NCI-H345 treated with DMSO at 0.1 percent for 48 hours (cell line): ENCODE measurements around the gene SPATA6.
"Not testable (repeated sequence)": the region's sequence is repeated elsewhere in the genome, so short reads cannot be mapped to it uniquely, and the experiment has no call there.

Experiments
- DNase-seq: peaks from one replicate; lab custom pipeline; 2025; ENCODE audit not compliant: unreplicated experiment; lab: John Stamatoyannopoulos, UW

The SPATA6 gene

GRCh38 chr1:48466594-48466993, 5.4 kb downstream of the SPATA6 start:
- no peak for DNase-seq

DNA sequence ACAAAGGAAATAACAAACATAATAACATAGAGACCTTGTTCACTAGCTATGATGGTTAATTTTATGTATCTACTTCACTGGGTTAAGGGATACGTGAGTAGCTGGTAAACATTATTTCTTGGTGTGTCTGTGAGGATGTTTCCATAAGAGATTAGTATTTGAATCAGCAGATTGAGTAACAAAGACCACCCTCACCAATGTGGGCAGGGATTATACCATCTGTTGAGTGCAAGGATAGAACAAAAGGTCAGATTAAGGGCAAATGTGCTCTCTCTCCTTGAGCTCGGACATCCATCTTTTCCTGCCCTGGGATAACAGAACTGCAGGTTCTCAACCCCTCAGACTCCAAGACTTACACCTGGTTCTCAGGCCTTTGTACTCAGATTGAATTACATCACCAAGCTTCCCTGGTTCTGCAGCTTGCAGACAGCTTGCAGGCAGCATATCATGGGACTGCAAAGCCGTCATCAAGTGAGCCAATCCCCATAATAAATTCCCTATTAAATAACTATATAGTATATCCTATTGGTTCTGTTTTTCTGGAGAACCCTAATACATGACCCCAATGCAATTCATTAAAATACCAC, 9.2 kb downstream of the SPATA6 start:
- DNase-seq, result no peak

DNA sequence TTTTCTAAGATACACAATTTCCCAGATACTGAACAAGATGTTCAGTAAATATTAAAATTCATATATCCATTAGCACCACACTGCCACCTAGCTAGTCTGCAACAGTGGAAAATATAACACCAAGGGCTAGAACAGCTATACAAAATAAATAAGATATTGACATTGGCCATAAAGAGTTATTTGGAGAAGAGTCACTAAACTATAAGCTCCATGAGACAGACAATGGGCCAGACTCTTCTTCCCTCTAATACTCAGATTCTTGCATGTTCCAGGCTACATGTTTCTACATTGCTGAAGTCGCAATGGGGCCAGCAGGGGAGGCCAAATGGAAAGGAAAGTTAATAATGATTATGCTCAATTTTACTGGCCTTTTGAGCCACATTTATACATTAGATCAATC, 21.5 kb downstream of the SPATA6 start:
- DNase-seq, result no peak

- DNase-seq, result no peak
These were observed 23.1 kb downstream of the SPATA6 start for GRCh38 chr1:48448932-48449331.

GRCh38 chr1:48444186-48444585, 27.8 kb downstream of the SPATA6 start:
- not testable (repeated sequence) for DNase-seq

- peak; percentile 29 for DNase-seq
These were observed 29.0 kb downstream of the SPATA6 start for GRCh38 chr1:48442864-48443619.

- not testable (repeated sequence) for DNase-seq
These were observed 31.2 kb downstream of the SPATA6 start for GRCh38 chr1:48440786-48441185.

DNA sequence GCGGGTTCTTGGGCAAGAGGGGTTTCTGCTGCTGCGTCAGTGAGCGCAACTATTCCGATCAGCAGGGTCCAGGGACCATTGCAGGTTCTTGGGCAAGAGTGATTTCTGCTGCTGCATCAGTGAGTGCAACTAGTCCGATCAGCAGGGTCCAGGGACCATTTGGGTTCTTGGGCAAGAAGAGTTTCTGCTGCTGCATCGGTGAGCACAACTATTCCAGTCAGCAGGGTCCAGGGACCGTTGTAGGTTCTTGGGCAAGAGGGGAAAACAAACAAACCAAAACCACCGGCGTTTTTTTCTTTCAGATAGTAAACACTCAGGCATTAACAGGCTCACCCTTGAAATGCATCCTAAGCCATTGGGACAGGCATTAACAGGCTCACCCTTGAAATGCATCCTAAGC, 32.6 kb downstream of the SPATA6 start:
- no peak for DNase-seq

GRCh38 chr1:48437379-48437778, 34.6 kb downstream of the SPATA6 start:
- not testable (repeated sequence) for DNase-seq

- not testable (repeated sequence) for DNase-seq
These were observed 36.5 kb downstream of the SPATA6 start for GRCh38 chr1:48435312-48436002.

GRCh38 chr1:48430832-48431231, 41.2 kb downstream of the SPATA6 start:
- no peak for DNase-seq

DNA sequence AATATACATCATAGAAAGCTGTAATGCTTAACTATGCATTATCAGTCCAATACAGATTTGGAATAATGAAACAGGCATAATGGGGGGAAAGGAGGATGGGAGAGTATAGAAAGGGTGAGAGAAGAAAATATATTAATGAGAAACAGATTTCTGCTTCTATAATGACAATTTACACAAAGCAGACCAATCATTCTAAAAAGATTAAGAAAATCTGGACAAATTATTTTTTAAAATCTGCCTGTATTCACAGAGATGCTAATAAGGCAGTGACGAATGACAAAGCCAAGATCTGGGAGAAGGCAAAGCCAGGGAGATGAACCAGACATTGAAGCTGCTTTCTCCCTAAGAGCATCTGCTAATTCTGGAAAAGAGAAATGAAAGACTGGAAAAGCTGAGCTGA, 50.0 kb downstream of the SPATA6 start:
- no peak for DNase-seq

GRCh38 chr1:48418742-48419141, 53.3 kb downstream of the SPATA6 start:
- no peak for DNase-seq

GRCh38 chr1:48415050-48415449, 57.0 kb downstream of the SPATA6 start:
- no peak for DNase-seq

DNA sequence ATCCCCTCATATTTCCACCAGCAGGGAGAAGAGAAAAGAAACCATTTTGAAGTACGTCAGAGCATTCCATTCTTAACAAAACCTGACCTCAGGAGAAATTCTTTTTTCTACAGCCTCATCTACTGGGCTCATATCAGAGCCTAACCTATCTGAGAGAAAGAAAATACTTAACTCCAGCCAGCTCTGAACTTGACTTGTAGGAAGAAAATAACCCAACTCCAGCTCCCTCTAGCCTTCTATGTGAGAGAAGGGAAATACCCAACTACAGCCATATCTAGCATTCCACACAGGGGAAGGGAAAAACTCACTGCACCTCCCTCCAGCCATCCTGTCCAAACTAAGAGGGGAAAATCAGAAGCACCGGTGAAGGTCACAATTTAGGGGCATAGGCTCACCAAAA, 57.7 kb downstream of the SPATA6 start:
- DNase-seq, result no peak

DNA sequence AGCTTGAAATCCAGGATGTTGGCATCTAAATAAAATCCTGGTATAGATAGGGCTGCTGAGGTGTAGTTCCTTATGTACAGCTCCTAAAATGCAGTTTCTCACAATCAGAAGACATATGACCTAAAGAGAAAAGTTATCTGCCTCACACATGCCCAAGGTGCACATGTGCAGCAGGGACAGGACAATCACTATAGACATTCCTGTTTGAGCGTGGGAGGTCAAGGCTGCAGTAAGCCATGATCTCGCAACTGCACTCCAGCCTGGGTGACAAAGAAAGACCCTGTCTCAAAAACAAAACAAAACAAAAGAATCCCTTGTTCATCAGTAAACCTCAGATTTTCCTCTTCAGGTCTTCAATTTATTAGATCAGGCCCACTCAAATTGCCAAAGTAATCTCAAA, 66.1 kb downstream of the SPATA6 start:
- no peak for DNase-seq

GRCh38 chr1:48405400-48405799, 66.6 kb downstream of the SPATA6 start:
- DNase-seq, result no peak

DNA sequence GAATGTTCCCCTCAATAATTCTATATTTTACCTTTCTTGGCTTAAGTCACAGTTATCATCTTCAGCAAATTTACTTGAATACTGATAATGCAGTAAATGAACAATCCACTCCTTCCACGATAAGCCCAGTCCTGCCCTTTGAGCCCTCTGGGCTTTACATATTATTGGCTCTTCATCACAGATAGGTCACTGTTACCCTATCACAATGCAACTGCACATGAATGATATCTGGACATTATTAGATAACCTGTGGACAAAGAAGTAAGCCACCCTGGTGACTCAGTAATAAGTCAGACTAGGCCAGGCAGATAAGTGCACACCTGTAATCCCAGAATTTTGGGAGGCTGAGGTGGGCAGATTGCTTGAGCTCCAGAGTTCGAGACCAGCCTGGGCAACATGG, 69.4 kb downstream of the SPATA6 start:
- DNase-seq, result no peak

DNA sequence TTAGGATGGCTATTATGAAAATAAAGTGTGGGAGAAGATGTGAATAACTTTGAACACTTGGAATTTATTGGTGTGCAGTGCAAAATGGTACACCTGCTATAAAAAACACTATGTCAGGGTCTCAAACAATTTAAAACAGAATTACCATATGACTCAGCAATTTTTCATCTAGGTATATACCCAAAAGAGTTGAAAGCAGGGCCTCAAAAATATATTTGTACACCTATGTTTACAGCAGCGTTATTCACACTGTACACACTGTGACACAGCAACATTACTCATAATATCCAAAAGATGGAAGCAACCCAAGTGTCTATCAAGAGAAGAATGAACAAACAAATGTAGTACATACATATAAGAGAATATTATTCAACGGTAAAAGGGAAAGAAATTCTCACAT, 75.8 kb downstream of the SPATA6 start:
- DNase-seq, result no peak

- no peak for DNase-seq
These were observed 80.1 kb downstream of the SPATA6 start for GRCh38 chr1:48391926-48392325.

DNA sequence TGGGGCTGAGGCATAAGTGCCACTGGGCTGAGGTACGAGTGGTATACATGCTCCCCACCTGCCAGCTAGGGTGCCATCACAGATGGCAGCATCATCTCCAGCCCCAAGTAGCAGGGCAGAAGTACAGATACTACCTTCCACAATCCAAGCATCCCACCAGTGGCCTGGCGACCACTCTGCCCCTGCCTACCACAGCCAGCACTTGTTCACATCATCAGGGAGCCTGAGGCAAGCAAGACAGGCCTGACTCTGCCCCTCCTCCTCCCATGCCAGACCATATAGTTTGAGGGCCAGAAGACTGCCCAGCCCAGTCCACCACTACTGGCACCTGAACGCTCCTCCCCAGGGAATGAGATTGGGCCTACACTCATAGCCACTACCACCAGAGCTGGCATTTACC, 84.6 kb downstream of the SPATA6 start:
- no peak for DNase-seq

- DNase-seq, result no peak
These were observed 97.2 kb downstream of the SPATA6 start for GRCh38 chr1:48374785-48375184.
